Fibroblast of mammary gland (primary cell): ENCODE measurements around the gene APBB2.

Experiments used
- DNase-seq: peaks from one replicate; pipeline ENCODE4 v3.0.0-alpha.2; 2010; ENCODE audit warnings: low read depth
- H3K4me3 ChIP-seq: 2 replicates; pipeline ENCODE4 v1.5.1; 2011; ENCODE audit warnings: low read depth, mild to moderate bottlenecking, low read length, moderate library complexity; ENCODE audit not compliant: control insufficient read depth
- CTCF ChIP-seq: conservative IDR thresholded peaks from 2 replicates; pipeline ENCODE4 v1.5.1; 2011; ENCODE audit warnings: low read depth, low read length, inconsistent platforms; ENCODE audit not compliant: control insufficient read depth, insufficient read depth

Gene APBB2

GRCh38 chr4:41256740-41257256 is 42.5 kb upstream of the APBB2 start, which contains the start of gene UCHL1:
UCHL1 (plus strand) TSS chr4:41256928; CDS start chr4:41256977, 49 bp downstream.
- peak; percentile 76 for DNase-seq
- no peak for TF ChIP-seq CTCF
- peak within 1 kb of the TSS; percentile 62 for H3K4me3 ChIP-seq

- peak overlapping the region; percentile 62 for H3K4me3 ChIP-seq
Observed at GRCh38 chr4:41256131-41256739, 41.9 kb upstream of the APBB2 start.

GRCh38 chr4:41245983-41246382 is 31.6 kb upstream of the APBB2 start:
- TF ChIP-seq CTCF, result no peak
- H3K4me3 ChIP-seq, result no peak overlapping the region
- DNase-seq, result no peak

More at GRCh38 chr4:41256131-41256739, 41.9 kb upstream of the APBB2 start:
- no peak for DNase-seq
- TF ChIP-seq CTCF, result no peak

GRCh38 chr4:41241919-41242318 is 27.6 kb upstream of the APBB2 start:
- H3K4me3 ChIP-seq, result no peak overlapping the region
- DNase-seq, result no peak
- TF ChIP-seq CTCF, result no peak

GRCh38 chr4:41236508-41236907 is 22.2 kb upstream of the APBB2 start:
- DNase-seq, result no peak
- TF ChIP-seq CTCF, result no peak
- no peak overlapping the region for H3K4me3 ChIP-seq

- no peak for TF ChIP-seq CTCF
- H3K4me3 ChIP-seq, result no peak overlapping the region
- DNase-seq, result no peak
Observed at GRCh38 chr4:41236032-41236431, 21.7 kb upstream of the APBB2 start.
